Stomach smooth muscle (tissue), 2 donors: ENCODE data around the gene RSPO4.

ENCODE experiments used
- H3K27ac ChIP-seq: one replicate; pipeline ENCODE4 v1.7.0; 2013; ENCODE audit warnings: mild to moderate bottlenecking, low read length, inconsistent platforms
- H3K27me3 ChIP-seq, 2 donors: one replicate each; pipeline ENCODE4 v1.7.0; 2013; ENCODE audit warnings: low read length in 2 of 2; ENCODE audit not compliant: insufficient read depth in 2 of 2, control insufficient read depth in 1 of 2
- H3K36me3 ChIP-seq, 2 donors: one replicate each; pipeline ENCODE4 v1.7.0; 2013; ENCODE audit warnings: low read length in 2 of 2; ENCODE audit not compliant: control insufficient read depth in 2 of 2, insufficient read depth in 2 of 2
- H3K4me1 ChIP-seq: one replicate; pipeline ENCODE4 v1.7.0; 2013; ENCODE audit warnings: low read length; ENCODE audit not compliant: control insufficient read depth, insufficient read depth
- H3K4me3 ChIP-seq, 2 donors: one replicate each; pipeline ENCODE4 v1.7.0; 2013; ENCODE audit warnings: low read length in 2 of 2
- H3K9ac ChIP-seq, 2 donors: one replicate each; pipeline ENCODE4 v1.7.0; 2013; ENCODE audit warnings: low read length in 2 of 2, mild to moderate bottlenecking in 1 of 2
- H3K9me3 ChIP-seq, 2 donors: one replicate each; pipeline ENCODE4 v1.7.0; 2013; ENCODE audit warnings: low read length in 2 of 2; ENCODE audit not compliant: control insufficient read depth in 2 of 2
- donor health status: healthy.
- donor health status: Pancreatic carcinoma.

The RSPO4 gene

DNA sequence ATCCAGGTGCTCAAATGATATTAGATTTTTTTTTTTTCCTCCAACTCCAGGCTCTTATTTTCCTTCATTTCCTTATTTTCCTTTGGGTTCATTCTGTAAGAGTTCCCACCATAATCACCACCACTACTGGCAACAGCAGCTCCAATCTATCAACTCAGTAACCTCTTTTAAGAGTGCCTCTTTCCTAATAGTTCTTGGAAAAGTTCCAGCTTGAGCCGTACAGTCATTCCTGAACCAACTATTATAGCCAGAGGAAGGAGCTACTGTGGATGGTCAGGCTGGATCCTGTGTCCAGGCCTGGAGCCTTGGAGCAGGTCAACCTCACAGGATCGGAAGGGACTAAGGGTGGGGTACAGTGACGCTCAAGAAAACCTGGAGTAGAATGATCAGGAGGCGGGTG is 81.8 kb downstream of the RSPO4 start:
- Histone ChIP-seq H3K9ac (no peak overlapping the region), H3K4me3 (no peak overlapping the region), H3K27me3 (peaks cover 2 to 9% of the 10 kb centered on the region in 2 donors), H3K9me3 (peaks cover 2 to 3% of the 10 kb centered on the region in 2 donors), H3K27ac (no peak overlapping the region), H3K36me3 (no peaks in the 10 kb centered on the region), H3K4me1 (no peaks in the 10 kb centered on the region)

DNA sequence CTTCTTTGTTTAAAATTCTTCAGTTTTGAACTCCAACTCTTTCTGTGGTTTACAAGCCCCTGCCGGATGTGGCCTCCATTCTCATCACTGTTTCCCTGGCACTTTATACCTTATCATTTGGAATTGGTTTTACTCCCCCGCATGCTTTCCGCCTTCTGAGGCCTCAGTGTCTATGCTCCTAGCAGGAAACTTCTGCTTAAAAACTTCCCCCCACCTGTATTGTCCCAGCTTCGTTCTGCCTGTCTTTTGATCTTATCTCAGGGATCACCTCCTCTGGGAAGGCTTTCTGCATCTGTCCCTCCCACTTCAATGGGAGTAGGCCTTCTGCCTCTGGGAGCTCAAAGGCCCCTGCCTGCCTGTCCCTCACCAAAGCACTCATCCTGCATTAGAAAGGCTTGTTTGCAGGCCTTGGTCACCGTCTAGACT is 82.6 kb downstream of the RSPO4 start:
- peaks cover 2 to 3% of the 10 kb centered on the region in 2 donors for H3K9me3 ChIP-seq
- H3K27me3 ChIP-seq: peaks cover 4 to 13% of the 10 kb centered on the region in 2 donors
- no peak overlapping the region for H3K4me3 ChIP-seq
- no peaks in the 10 kb centered on the region for H3K4me1 ChIP-seq
- H3K9ac ChIP-seq: no peak overlapping the region
- no peaks in the 10 kb centered on the region for H3K36me3 ChIP-seq
- H3K27ac ChIP-seq: no peak overlapping the region

DNA sequence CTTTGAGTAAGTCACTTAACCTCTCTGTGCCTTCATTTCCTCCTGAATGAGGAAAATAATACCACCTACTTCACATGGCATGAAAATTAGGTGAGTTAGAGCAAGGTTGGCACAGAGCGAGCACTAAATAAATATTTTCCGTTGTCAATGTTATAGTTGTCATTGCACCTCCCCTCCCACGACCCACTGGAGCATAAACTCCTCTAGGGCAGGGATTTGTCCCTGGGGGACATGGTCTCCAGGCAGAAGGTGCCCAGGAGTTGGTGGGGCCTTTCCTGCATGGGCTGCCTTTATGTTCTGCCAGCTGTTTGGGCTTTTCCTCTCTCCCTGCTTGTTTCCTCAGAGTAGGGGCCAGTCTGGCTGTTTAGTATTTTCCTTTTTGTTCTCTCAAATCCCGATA is 84.7 kb downstream of the RSPO4 start:
- Histone ChIP-seq H3K27ac (no peak overlapping the region), H3K4me3 (no peak overlapping the region), H3K9me3 (peaks cover 2 to 3% of the 10 kb centered on the region in 2 donors), H3K27me3 (peaks cover 10 to 17% of the 10 kb centered on the region in 2 donors), H3K9ac (no peak overlapping the region), H3K36me3 (no peaks in the 10 kb centered on the region), H3K4me1 (no peaks in the 10 kb centered on the region)

DNA sequence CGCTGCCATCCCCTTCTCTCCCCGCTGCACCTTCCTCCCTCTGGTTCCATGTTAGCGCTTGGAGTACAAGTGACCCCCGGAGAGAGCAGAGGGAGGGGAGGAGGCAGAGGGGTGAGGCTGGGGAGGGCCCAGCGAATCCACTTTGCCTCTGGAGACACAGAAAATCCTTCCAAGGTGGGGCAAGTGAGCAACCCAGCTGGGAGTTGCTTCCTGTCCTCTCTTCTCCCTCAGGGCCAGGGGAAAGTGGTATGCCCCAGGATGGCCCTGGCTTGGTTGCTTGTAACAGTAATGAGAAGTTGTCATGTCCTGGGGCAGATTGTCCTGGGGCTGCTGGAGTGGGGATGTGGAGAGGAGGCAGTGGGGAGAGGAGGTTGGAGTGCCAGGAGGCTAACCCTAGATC is 85.3 kb downstream of the RSPO4 start:
- Histone ChIP-seq H3K9me3 (peaks cover 2 to 3% of the 10 kb centered on the region in 2 donors), H3K9ac (no peak overlapping the region), H3K4me3 (no peak overlapping the region), H3K4me1 (no peaks in the 10 kb centered on the region), H3K27me3 (peaks cover 11 to 21% of the 10 kb centered on the region in 2 donors), H3K27ac (no peak overlapping the region), H3K36me3 (no peaks in the 10 kb centered on the region)

DNA sequence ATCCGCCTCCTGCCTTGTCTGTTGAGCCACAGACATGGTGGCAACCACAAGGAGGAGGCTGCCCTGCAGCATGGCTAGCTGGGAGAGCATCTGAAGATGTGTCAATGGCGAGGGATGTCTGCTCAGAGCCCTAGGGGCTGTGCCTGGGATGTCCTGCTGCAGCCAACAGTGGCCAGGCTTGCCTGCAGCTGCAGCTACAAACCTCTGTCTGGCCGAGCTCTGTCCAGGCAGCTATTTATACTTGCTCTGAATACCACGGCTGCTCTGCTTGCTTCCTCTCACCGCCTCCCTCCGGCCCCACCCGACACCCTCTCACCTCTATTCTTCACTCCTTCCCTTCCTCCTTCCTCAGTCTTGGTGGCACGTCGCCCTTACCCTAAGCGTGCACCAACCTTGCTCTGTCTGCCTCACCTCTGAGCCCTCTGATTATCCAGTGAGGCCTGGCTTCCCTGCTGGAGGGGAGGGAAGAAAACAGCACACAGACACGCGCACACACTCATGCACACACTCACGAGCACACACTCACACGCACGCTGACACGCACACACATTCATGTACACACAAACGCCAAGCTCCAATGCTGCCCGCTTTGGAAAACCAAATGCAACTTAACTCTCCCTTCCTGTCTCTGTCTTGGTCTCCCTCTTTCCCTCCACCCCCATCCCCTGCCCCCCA is 85.8 kb downstream of the RSPO4 start, which contains the start of gene ANGPT4:
Gene ANGPT4 (minus strand): TSS at position 210 of the 675 bp plus-strand sequence. CDS start 120 bp downstream, at position 90.
- Histone ChIP-seq H3K36me3 (no peaks in the 10 kb centered on the region), H3K4me1 (no peaks in the 10 kb centered on the region), H3K9me3 (peaks cover 0 to 3% of the 10 kb centered on the region in 2 donors), H3K9ac (no peak within 1 kb of the TSS), H3K27ac (no peak within 1 kb of the TSS), H3K27me3 (peaks cover 14 to 21% of the 10 kb centered on the region in 2 donors), H3K4me3 (no peak within 1 kb of the TSS)

DNA sequence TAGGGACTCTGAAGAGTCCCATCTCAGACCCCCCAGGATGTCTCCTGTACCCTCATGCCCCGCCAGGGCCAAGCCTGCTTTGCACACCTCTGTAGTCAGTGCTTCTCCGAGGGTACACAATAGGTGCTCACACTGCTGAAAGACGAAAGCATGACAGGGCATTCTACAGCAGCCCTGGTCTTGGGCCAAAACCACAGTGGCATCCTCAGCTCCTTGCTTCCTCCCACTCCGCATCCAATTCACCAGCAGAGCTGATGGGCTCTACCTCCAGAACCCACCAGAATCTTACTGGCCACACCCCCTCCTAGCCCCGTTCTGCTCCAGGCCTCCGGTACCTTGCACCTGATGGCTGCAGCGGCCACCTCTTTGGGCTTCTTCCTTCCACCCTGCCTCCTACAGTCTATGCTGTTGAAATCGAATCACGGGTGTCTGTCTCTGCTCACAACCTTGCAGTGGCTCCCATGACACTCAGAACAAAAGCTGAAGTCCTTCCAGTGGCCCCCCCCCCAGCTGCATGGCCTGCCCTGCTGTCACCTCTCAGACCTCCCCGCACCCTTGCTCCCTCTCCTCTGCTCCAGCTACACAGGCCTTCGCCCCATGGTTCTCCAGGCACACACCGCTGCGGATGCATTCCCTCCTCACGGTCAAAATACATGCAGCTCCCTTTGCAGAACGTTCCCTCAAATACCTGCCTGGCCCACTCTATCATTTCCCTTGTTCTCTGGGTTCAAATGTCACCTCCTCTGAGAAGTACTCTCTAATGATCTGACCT is 87.2 kb downstream of the RSPO4 start:
- Histone ChIP-seq H3K36me3 (no peaks in the 10 kb centered on the region), H3K9ac (no peak overlapping the region), H3K4me1 (peaks cover 2% of the 10 kb centered on the region), H3K27me3 (peaks cover 14 to 21% of the 10 kb centered on the region in 2 donors), H3K4me3 (no peak overlapping the region), H3K9me3 (no peaks in the 10 kb centered on the region), H3K27ac (no peak overlapping the region)

DNA sequence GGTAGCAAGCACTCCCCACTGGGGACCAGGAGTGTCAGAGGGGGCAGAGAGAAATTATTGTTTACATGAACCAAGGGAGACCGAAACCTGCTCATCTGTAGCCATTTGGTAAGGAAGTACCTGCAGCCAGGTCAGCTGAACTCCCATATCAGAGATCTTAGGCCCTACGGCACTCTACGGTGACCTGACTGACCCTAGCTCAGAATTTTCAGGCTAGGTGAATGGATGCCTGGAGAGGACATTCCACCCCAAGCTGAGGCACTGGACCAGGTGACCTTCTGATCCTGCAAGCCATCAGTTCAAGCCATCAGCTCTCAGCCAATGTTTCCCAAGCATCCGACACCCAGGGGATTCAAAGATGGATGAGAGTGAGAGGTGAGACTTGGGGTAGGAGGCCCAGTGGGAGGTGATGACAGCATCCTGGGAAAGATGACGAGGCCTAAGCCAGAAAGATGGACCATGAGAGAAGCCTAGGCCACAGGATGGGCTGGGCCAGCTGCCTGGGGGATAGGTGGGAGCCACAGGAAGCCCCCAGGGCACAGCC is 88.7 kb downstream of the RSPO4 start:
- Histone ChIP-seq H3K27ac (no peak overlapping the region), H3K9me3 (no peaks in the 10 kb centered on the region), H3K9ac (no peak overlapping the region), H3K27me3 (peaks cover 14 to 18% of the 10 kb centered on the region in 2 donors), H3K4me1 (peaks cover 2% of the 10 kb centered on the region), H3K4me3 (no peak overlapping the region), H3K36me3 (no peaks in the 10 kb centered on the region)

DNA sequence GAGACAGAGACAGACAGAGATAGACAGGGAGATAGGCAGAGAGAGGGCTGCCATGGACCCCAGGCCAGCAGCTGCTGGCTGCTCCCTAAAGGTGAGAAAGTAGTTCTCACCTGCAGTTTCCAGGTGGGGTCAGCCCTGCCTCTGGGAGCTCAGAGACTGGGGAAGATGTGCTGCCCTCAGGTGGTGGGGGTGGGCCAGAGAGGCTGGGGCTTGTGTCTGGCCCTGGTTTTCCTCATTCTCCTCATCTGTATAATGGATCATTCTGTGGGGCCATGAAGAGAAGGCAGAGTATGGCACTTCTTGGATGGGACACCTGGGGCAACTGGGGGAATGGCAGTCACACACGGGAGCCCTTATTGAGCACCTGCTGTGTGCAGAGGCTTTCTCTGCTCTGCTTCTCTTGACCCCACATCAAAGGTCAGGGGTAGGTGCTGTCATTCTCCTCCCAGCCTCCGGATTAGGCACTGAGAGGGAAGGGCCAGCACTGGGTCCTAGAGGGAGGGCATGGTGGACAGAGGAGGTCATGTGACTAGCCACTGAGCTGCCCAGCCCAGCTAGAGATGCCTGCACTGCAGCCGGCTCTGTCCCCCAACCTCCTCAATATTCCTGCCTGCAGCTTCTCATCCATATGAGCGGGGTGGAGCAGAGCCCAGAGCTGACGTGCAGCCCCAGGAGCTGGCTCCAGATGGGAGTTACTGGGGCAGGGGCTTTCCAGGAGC is 90.1 kb downstream of the RSPO4 start:
- Histone ChIP-seq H3K4me1 (peaks cover 2% of the 10 kb centered on the region), H3K27me3 (peaks cover 14 to 18% of the 10 kb centered on the region in 2 donors), H3K4me3 (no peak overlapping the region), H3K9me3 (no peaks in the 10 kb centered on the region), H3K27ac (no peak overlapping the region), H3K9ac (no peak overlapping the region), H3K36me3 (no peaks in the 10 kb centered on the region)

DNA sequence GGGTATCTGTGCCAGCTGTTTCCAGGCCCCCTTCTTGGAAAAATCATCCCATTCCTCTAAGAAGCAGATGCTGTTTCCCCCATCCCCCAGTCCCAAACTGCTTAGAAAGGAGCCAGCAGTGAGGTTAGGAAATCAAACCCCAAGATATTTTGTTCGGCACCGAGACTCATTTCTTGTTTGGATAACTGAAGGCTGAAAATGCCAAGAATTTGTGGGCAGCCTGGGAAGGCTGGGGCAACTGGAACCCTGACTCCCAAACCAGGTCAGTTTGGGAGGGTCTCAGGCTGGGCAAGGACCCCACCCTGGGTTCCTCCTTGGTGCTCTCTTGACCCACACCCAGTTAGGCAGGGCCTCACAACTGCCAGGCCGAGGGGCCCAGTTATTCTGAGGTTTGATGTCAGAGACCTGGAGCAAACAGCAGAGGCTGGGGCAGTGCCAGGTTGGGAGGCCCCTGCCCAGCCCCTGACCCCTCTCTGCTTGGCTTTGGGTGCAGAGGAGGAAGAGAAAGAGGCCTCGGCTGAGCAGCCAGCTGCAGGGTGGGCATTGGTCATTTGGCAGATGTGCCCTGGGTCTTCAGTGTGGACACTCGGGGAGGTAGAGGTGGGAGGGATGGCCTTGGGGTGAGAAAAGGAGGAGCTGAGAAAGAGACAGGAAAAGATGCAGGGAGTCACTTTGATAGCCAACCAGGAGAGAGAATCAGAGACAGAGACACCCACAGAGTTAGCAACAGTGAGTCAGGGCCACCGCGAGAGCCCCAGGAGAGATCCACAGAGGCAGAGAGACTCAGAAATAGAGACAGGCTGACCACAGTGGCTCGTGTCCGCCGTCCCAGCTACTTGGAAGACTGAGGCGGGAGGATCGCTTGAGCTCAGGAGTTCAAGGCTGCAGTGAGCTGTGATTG is 91.0 kb downstream of the RSPO4 start:
- H3K9ac ChIP-seq: no peak overlapping the region
- H3K4me3 ChIP-seq: no peak overlapping the region
- no peaks in the 10 kb centered on the region for H3K36me3 ChIP-seq
- no peak overlapping the region for H3K27ac ChIP-seq
- H3K9me3 ChIP-seq: no peaks in the 10 kb centered on the region
- H3K27me3 ChIP-seq: peaks cover 14 to 18% of the 10 kb centered on the region in 2 donors
- peaks cover 2% of the 10 kb centered on the region for H3K4me1 ChIP-seq
